T-helper 2 cell treated with Interferon-gamma antibody and Interleukin-4, amounts not matched to agents 100 ng/mL and 5 ng/mL, for 36 hours (primary cell): ENCODE measurements around the gene IRX5. TPM values are rescaled to one million over a fixed set of nuclear protein-coding genes. Genes with fewer than 3 reads are reported as not detected.

Experiments
- intact Hi-C: fragments of 100-400 bp; cut with micrococcal nuclease; formaldehyde crosslinking; loops from one replicate; pipeline ENCODE4 v1.15.1; 2023
- total RNA-seq: library from RNA; stranded (reverse); gene quantifications from 2 replicates; pipeline ENCODE4 v1.2.3, GENCODE V29; 2022

IRX5 gene
- total RNA-seq, 1 donor from 2014 or later, result 0.32 TPM

DNA sequence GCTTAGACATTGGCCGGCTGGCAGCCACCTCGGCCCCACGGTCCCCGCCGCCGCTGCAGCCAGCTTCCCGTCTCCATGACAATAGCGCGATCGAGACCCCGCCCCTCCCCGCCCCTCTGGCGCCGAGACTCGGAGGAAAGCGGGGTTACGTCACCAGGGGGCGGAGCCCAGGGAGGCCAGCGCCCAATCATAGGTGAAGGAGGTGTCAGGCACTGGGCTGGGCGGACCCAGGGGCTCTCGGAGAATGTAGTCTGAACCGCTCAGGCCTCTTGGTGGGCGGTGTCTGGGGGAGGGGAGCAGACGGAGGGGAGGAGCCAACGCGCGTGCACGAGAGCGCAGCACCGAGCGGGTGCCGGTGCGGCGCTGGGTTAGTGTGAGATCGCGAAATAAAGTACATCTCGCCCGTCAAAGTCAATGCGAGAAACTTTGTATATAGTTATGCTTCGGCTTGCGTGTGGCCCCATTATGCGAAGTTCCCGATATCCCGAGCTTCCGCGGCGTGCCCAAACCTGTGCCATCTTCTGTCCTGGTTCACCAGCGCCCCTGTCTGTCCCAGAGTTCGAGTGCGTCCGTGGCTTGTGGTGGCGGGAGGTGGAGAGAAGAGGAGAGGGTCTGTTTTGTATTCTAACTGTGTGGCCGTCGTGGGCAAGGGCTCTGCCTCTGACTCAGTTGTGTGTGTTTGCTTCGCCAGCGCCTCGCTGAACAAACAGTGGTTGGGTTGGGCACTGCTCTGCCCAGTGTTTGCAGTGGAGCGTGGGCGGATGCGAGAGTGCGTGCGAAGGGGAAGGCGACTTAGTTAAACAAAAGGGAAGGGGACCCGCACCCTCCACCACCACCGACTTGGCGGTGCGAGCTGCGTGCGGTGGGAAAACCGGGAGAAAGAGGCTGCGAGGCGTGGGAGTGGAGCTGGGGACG lies 1.3 kb upstream of the IRX5 start:
- intact Hi-C loops, result loop anchor here (1.0 to 10.0 kb wide), 10 partner anchors 395 to 1877 kb away; partner anchors contain the start of genes AKTIP, CHD9, CHD9NB and GNAO1

DNA sequence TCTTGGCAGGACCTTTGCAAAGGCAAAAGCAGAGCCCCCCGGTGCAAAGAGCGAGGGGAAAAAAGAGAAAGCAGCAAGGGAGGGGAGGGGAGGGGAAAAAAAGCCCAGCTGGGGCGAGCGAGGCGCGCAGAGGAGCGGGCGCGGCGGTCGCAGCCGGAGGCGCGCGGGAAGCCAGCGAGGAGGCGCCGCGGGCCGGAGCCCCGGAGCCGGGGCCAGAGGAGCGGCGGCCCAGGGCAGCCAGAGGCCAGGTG lies 129 bp downstream of the IRX5 start:
- intact Hi-C loops, result loop anchor here (1.0 to 10.0 kb wide), 5 partner anchors 10 to 1262 kb away; partner anchors contain the start of genes GNAO1, IRX6 and RPGRIP1L

DNA sequence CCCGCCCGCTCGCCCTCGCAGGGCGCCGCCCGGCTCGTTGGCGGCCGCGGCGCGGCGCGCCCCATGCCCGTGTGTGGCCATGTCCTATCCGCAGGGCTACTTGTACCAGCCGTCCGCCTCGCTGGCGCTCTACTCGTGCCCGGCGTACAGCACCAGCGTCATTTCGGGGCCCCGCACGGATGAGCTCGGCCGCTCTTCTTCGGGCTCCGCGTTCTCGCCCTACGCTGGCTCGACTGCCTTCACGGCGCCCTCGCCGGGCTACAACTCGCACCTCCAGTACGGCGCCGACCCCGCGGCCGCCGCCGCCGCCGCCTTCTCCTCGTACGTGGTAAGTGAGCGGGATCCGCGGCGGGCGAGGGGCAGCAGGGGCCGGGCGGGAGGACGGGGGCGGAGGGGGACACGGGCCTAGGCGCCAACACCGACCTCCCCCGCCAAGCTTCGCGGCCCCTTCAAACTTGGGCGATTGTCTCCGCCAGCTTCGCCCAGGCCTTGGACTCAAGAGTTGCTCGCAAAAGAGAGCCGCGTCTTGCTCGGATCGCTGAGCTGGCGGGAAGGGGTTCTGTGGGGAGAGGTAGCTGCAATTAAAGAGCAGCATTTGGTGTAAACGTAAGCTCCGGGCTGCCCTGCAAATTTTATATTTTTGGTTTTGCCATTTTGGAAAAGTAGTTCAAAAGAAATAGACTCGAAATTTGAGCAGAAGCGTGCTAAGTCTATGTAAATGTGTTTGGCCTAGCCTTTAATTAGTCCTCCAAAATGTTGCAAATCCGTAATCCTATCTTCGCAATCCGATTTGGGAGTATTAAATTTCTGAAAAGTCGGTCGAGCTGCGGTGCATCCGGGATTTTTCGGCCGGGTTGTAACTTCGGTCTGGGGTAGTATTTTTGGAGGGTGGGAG lies 702 bp downstream of the IRX5 start:
- intact Hi-C loops, result loop anchor here (1.0 to 10.0 kb wide), 4 partner anchors 9 to 1261 kb away; partner anchors contain the start of genes GNAO1 and IRX6

DNA sequence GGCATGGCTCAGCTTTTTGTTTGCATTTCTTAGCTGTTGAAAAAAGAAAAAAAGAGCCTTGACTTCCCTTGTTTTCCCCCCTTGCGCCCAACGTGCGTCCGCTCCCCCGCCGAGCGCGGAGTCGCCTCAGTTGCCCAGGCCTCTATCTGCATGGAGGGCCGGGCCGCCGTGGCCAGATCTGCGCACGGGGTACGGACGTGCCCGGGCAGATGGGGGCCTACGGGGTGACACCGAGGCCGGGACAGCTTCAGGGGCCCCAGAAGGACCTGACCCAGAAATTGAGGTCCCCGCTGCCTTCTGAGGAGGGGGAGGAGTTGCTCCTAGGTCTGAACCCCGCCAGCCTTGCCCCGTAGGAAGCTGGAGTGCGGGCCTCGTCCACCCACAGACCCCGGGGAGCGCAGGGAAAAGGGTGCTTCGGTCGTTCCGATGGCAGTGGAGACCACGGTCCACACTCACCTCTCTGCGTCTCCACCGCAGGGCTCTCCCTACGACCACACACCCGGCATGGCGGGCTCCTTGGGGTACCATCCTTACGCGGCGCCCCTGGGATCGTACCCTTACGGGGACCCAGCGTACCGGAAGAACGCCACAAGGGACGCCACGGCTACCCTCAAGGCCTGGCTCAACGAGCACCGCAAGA lies 1.5 kb downstream of the IRX5 start:
- intact Hi-C loops, result loop anchor here (5.0 to 10.0 kb wide), 2 partner anchors 393 to 1260 kb away; partner anchors contain the start of genes GNAO1 and IRX6

DNA sequence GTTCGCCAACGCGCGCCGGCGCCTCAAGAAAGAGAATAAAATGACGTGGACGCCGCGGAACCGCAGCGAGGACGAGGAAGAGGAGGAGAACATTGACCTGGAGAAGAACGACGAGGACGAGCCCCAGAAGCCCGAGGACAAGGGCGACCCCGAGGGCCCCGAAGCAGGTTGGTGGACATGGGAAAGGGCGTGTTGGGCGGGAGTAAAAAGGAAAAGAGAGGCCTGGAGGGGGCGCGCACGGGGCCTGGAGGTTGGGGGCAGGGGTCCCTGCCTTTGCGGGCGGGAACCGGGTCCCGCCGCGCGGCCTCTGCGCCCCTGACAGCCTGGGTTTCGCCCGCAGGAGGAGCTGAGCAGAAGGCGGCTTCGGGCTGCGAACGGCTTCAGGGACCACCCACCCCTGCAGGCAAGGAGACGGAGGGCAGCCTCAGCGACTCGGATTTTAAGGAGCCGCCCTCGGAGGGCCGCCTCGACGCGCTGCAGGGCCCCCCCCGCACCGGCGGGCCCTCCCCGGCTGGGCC lies 2.1 kb downstream of the IRX5 start:
- intact Hi-C loops, result loop anchor here (5.0 to 10.0 kb wide), 2 partner anchors 392 to 1260 kb away; partner anchors contain the start of genes GNAO1 and IRX6

DNA sequence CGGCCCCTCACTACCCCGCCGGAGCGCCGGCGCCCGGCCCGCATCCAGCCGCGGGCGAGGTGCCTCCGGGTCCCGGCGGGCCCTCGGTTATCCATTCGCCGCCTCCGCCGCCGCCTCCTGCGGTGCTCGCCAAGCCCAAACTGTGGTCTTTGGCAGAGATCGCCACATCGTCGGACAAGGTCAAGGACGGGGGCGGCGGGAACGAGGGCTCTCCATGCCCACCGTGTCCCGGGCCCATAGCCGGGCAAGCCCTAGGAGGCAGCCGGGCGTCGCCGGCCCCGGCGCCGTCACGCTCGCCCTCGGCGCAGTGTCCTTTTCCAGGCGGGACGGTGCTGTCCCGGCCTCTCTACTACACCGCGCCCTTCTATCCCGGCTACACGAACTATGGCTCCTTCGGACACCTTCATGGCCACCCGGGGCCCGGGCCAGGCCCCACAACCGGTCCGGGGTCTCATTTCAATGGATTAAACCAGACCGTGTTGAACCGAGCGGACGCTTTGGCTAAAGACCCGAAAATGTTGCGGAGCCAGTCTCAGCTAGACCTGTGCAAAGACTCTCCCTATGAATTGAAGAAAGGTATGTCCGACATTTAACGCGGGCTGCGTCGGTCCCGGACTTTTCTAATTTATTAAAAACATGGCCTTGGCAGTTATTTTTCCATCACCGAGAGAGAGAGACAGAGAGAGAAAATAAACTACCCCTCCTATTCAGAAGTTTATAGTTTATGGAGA lies 2.8 kb downstream of the IRX5 start:
- intact Hi-C loops, result loop anchor here (5.0 to 10.0 kb wide), 2 partner anchors 391 to 1259 kb away; partner anchors contain the start of genes GNAO1 and IRX6

DNA sequence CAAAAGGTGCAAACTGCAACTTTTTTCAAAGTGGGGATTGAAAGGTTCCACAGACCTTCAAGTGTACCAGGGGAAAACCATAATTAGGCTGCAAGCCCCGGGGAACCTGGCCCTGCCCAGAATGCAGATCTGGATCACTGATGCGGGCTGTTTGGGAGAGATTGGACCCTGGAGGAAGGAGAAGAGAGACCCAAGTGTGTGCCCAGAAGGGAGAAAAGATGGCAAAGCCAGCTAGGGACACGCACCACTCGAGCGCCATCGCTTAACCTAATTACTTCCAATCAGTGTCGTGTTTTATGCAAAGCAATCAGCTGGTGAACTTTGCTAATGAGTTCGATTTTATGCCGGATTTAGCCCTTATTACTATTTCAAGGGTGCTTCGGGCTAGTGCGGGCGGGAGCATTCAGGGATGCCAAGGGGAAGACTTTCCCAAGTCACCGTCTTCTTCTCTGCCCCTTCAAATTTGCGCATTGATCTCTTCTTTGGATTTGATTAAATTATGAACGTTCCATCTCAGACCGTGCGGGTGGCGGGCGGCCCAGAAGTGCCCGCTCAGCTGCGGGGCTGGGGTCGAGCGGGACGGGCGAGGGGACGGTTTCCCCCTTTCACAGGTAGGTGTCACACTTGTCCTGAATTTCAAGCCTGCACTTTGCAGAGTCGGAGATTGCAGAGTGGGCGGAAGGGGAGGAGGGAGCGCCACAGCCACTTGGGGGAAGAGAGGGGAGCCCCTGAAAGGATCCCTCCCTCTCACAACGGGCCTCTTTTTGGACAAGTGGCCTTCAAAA lies 4.0 kb downstream of the IRX5 start:
- intact Hi-C loops, result loop anchor here (5.0 to 10.0 kb wide), 2 partner anchors 390 to 1258 kb away; partner anchors contain the start of genes GNAO1 and IRX6

DNA sequence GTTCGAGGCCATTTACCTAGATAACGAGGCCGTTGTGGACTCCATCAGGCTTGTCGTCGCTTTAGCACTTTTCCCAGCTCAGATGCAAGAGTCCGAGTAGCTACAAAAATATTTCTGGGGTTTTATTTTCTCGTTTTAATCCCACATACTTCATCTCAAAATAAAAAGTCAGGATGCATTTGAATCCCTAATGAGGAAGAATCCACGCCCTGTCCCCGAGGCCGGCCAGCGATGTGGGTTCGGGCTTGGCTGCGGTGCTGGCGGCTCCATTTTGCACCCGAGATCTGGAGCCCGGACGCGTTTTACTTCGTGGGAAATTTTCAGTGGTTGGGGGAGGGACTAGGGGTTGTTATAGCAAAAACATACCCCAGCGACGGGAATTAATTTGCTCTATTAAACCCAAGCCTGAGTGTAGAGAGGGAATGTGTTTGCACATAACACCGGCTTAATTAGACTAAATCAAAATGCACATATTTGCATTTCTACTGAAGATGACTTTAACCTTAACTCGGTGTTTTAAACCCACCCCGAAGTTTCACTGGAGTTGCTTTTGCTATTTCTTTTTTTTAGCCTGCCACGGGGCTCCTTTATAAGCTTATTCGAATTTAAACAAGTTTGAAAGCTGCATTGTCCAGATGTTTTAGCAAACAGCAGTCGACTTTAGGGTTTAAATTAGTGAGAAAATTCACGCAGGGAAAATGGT lies 4.8 kb downstream of the IRX5 start:
- intact Hi-C loops, result loop anchor here (10.0 kb wide), 1 partner anchor 389 kb away; the partner anchor contains the start of gene IRX6

DNA sequence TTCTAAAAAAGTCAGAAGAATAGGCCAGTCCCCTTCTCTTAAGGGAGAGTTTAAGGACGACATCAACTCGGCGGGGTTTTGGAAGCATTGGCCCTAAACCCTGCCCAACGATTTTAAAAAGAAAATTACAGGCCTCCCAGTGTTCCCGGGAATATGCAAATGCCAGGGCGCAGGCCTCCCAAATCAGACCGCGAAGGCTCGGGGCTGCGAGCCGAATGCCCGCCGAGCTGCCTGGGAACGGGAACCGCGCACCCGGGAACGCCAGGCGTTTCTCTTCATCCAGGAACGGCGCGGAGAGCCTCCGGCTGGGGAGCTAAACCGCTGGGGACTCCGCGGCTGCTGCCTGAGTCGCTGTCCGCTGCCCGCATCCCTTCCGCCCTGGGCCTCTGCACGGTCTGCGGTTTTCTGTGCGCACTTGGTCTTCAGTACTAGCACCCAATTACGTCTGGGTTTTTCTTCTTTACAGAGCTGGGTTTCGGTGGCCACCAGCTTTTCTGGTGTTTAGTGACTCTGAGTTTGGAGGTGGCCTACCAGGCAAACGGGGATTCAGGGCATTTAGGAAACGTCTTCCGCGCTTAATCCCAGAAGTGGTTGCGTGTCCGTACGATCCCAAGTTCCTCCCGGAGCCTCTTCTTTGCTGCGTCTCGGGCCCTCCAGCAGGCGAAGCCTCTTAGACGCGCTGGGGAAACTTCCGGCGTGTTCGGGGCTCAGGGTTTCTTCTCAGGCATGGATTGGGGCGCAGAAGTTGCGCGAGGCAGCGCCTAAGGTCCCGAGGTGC lies 5.7 kb downstream of the IRX5 start:
- intact Hi-C loops, result loop anchor here (1.0 to 10.0 kb wide), 3 partner anchors 388 to 1163 kb away; partner anchors contain the start of gene IRX6

DNA sequence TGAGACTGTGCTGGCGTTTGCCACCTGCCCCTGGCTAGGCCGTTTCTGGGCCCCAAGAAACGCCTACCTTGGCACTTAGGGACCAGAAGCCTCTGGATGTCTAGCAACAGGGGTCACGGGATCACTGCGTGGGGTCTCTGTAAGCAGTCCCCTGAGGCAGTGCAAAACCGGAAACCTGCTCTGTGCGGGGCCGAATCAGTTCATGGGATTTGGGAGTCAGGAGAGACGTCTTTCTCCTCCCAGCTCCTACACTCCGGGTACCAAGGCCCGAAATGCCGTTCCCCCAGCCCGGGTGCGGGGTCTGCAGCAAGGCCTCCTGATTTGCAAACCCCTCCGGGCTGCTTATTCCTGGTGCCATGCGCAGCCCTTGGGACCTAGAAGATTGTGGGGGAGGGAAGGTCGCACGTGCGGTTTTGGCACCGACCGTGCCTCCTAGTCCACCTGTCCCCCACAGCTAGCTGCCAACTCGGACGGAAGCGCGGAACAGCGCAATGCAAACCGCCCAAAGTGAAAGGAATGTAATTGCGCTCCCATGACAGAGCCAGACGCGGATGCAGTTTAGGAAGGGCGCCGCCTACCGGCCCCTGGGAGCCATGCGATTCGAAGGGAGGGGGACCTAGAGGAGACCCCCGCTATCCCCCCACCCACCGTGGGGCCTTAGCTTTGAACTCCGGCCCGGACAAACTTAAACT lies 6.5 kb downstream of the IRX5 start:
- intact Hi-C loops, result loop anchor here (1.0 to 10.0 kb wide), 3 partner anchors 388 to 1164 kb away; partner anchors contain the start of gene IRX6

DNA sequence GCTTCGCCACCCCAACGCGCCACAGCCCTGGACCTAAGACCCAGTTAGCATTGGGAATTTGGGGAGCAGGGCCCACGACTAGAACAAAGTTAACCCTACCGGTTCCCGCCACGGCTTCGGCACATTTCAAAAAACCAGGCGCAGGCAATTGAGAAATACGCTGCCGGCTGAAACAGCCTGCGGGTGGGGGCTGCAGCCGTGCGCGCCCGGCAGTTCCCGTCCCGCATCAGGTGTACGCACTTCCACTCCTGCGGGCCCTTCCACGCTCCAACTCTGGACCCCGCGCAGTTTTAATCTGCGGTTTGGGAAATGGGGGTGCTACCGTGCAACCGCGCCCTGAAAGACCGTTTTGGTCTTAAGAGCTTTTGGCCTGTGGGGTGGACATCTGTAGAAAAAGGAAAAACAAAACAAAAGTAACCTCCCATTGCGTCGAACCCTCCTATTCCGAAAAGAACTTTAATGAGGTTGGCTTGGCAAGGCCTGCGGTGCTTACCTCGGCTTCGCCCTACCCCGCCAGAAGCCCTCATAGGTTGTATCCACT lies 7.1 kb downstream of the IRX5 start:
- intact Hi-C loops, result loop anchor here (2.0 to 10.0 kb wide), 2 partner anchors 387 to 655 kb away; partner anchors contain the start of gene IRX6

DNA sequence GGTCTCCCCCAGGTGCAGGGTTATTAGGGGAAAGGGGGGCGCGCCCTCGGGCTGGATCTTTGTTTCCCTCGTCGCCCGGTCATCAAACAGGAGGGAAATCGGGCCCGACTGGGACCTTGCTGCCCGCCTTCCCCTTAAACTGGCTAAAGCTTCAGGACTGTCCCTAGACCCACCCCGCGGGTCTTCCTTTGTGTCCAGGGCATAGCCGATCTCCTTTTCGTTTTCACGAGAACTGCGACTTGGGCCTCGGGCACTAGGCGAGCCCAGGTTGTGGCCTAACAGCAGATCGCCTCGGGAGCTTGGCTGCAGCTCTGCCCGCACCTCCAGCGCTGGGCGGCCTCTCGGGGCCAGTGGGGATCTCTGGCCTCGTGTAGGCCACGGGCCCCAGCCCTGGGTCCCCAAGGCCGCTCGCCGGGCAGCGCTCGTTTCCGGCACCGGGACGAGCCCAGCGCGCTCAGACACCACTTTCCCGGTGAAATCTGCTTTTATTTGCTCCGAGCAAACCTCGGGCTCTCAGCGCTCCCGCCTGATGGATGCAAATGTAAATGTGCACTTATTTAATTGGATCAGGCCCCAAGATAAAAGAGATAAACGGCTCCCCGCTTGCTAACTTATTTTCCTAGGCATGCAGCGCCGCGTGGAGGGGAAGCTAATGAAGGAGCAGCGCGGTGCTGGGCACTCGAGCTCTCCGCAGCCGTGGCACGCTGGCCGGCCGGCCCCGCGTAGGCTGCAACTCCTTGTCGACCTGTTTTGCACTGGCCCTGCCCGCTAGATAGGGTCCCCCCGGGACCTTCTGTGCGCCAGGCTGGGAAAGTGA lies 7.8 kb downstream of the IRX5 start:
- intact Hi-C loops, result loop anchor here (10.0 kb wide), 1 partner anchor 386 kb away; the partner anchor contains the start of gene IRX6

DNA sequence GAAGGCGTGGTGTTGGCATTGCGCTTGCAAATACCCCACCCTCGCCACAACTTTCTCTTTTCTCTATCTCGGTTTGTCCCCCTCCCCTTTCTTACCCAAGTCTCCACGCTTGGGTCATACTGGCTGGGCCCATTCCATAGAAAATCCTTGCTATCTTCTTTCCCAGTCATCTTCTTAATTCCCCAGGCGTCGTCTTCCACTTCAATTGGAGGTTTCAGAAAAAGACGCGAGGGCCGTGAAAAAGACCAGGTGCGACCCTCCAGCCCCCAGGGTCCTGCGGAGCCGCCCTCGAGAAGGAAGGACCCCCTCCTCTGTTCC lies 8.3 kb downstream of the IRX5 start:
- intact Hi-C loops, result loop anchor here (10.0 kb wide), 1 partner anchor 386 kb away; the partner anchor contains the start of gene IRX6

DNA sequence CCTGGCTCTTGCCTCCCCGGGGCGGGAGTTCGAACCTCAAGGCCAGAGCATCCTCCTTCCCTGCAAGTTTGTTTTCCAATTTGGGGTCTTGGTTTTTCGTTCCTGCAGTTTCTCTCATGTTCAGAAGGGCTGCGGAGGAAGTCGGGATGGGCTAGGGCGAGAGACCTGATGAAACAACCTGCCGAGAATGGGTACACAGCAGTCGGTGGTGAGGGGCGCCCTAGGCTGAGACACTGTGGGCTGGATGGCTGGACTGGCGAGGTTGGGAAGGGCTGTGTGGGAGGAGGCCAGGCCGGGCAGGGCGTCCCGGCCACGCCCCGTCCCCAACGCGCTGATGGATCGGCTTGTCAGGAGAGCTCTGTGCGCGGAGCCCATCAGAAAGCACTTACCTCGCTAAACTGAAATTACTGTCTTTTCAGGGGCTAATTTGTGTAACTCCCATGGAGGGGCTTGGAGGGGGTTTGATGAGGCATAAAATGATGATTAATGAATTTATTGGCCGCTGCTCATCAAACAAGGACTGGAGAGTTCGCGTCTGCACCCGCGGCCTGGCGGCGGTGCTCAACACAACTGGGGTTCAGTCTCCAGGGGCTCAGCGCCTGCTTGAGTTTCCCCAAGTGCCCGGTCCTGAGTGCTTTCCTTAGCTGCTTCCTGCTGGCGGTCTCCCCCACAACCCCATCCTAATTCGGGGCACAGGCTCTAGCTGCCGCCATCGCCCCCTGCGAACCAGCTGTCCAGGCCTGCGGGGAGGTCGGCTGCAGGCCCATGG lies 9.0 kb downstream of the IRX5 start:
- intact Hi-C loops, result loop anchor here (1.0 to 10.0 kb wide), 2 partner anchors 8 to 385 kb away; partner anchors contain the start of gene IRX6

DNA sequence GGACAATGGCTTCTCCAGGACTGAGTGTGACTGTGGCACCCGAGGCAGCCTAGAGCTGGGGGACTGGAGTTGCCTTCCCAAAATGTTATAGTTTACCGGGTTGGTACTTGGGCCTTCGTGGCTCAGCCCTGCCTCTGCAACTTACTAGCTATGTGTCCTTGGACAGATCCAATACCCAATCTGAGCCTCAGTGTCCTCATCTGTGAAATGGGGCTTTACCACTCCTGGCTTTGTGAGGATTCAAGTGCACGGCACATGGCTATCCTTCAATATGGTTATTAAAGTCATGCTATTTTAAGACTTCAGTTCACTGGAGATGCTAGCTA lies 9.6 kb downstream of the IRX5 start:
- intact Hi-C loops, result loop anchor here (1.0 kb wide), 1 partner anchor 9 kb away; no protein-coding TSS in a partner anchor
